PC-9 (cell line): ENCODE measurements around the gene EXD3. TPM values are rescaled to one million over a fixed set of nuclear protein-coding genes. Genes with fewer than 3 reads are reported as not detected.
"Not testable (repeated sequence)": the region's sequence is repeated elsewhere in the genome, so short reads cannot be mapped to it uniquely, and the experiment has no call there.

Source experiments
- BruUV-seq: library from RNA; stranded (reverse); fragments of 400-500 nt; replicated peaks from 2 replicates; lab custom pipeline; 2021; lab: Mats Ljungman, UMichigan
- CTCF ChIA-PET: fragments of 300-600 bp; sonication (Branson Sonifier 250); formaldehyde crosslinking; loops from one replicate; lab custom pipeline; 2022; ENCODE audit warnings: antibody characterized with exemption; lab: Charles Lee
- POLR2A ChIA-PET: fragments of 300-600 bp; sonication (Branson Sonifier 250); formaldehyde crosslinking; loops from one replicate; lab custom pipeline; 2022; ENCODE audit warnings: antibody characterized with exemption; ENCODE audit not compliant: unreplicated experiment; lab: Charles Lee
- DNase-seq, 2 experiments: peaks; one replicate each; pipeline versions ENCODE4 v3.0.0 to v3.0.0-alpha.2; 2015 to 2022; ENCODE audit warnings: mixed read lengths in 1 of 2
- H2AFZ ChIP-seq: fragments of 200-600 bp; sonication (generic); 2 replicates; pipeline ENCODE4 v1.8.1; 2017; ENCODE audit warnings: antibody characterized with exemption
- H3F3A ChIP-seq: fragments of 200-600 bp; sonication (generic); 2 replicates; pipeline ENCODE4 v1.8.1; 2017; ENCODE audit warnings: antibody characterized with exemption, mild to moderate bottlenecking, low read depth; ENCODE audit not compliant: insufficient read depth
- H3K27ac ChIP-seq: fragments of 200-600 bp; sonication (generic); 2 replicates; pipeline ENCODE4 v1.6.1; 2016; ENCODE audit warnings: mixed run types
- H3K27me3 ChIP-seq: fragments of 200-600 bp; sonication (generic); 2 replicates; pipeline ENCODE4 v1.6.1; 2016; ENCODE audit warnings: low read depth, mixed run types; ENCODE audit not compliant: insufficient read depth
- H3K36me3 ChIP-seq: fragments of 200-600 bp; sonication (generic); 2 replicates; pipeline ENCODE4 v1.6.1; 2016; ENCODE audit warnings: low read depth, mixed run types
- H3K4me1 ChIP-seq: fragments of 200-600 bp; sonication (generic); replicated peaks from 2 replicates; pipeline ENCODE4 v1.6.1; 2016; ENCODE audit warnings: mixed run types; ENCODE audit not compliant: insufficient read depth
- H3K4me2 ChIP-seq: fragments of 200-600 bp; sonication (generic); 2 replicates; pipeline ENCODE4 v1.6.1; 2017; ENCODE audit warnings: mixed run types
- H3K4me3 ChIP-seq: fragments of 200-600 bp; sonication (generic); 2 replicates; pipeline ENCODE4 v1.6.1; 2016; ENCODE audit warnings: mixed run types
- H3K79me2 ChIP-seq: fragments of 200-600 bp; sonication (generic); 2 replicates; pipeline ENCODE4 v1.6.1; 2017; ENCODE audit warnings: low read depth, mixed run types
- H3K9me2 ChIP-seq: fragments of 200-600 bp; sonication (generic); 2 replicates; pipeline ENCODE4 v1.8.1; 2017; ENCODE audit warnings: mild to moderate bottlenecking; ENCODE audit not compliant: insufficient read depth
- H3K9me3 ChIP-seq: fragments of 200-600 bp; sonication (generic); 2 replicates; pipeline ENCODE4 v1.8.1; 2016; ENCODE audit warnings: low read depth; ENCODE audit not compliant: insufficient read depth
- H4K20me1 ChIP-seq: fragments of 200-600 bp; sonication (generic); 2 replicates; pipeline ENCODE4 v1.8.1; 2017; ENCODE audit not compliant: insufficient read depth
- EZH2 ChIP-seq: fragments of 200-600 bp; sonication (generic); IDR thresholded peaks from 2 replicates; pipeline ENCODE4 v1.8.0; 2017; ENCODE audit warnings: antibody characterized with exemption, low read depth
- intact Hi-C: fragments of 100-400 bp; cut with micrococcal nuclease; formaldehyde crosslinking; loops from one replicate; pipeline ENCODE4 v1.10.0; 2022; ENCODE audit not compliant: unreplicated experiment
- total RNA-seq: library from RNA; stranded (reverse); gene quantifications from 2 replicates; pipeline ENCODE4 v1.2.3, GENCODE V29; 2021
- TF ChIP-seq, protein P1 (sequence below): fragments of 200-600 bp; sonication (generic); conservative IDR thresholded peaks from 2 replicates; pipeline ENCODE4 v1.6.1; 2017; ENCODE audit warnings: mixed run types, antibody characterized with exemption, mild to moderate bottlenecking, moderate library complexity

EXD3 gene
- total RNA-seq, 1 experiment from 2014 or later: 23.7 TPM

DNA sequence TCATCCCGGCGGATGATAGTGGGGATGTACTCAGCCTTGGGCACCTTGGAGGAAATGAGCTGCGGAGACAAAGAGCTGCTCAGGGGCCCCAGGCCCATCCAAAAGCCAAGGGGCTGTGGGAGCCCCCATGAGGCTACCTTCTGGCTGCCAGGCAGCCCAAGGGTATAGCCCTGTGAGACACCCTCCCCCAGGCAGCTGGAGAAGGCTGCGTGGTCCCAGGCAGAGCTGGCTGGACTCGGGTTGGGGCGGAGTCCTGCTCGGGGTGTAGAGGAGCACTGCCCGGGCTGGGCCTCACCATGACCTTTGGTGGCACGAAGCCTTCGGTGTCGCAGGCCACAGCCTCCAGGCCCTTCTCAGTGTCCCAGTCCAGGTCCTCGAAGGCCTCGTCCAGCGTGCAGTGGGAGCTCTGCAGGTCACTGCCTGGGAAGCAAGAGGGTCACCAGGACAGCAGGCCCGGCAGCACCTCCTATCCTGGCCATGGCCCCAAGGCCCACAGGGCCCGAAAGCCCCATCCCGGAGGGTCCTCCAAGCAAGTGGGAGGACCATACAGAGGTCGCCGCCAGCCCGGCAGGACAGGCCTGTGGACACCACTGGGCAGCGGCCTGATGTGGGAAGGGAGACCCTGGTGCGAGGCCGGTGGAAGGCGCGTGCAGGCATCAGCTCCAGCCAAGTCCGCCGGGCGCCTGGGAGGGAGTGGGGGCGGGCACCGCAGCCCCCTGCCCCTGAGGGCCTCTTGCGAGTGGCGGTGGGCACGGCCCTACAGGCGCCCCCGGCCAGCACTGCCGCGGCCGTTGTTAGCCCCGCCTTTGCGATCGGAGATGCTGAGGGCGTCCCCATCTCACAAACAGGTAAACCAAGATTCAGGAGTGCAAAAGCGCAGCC, 30.0 kb upstream of the EXD3 start:
- POLR2A ChIA-PET: interaction anchor here (0.6 kb wide), 1 partner anchor 193 kb away, joined by 7 read pairs; no protein-coding TSS in a partner anchor
- Histone ChIP-seq H4K20me1 (no peaks in the 10 kb centered on the region), H3K79me2 (0 out of 2 replicates have a peak, but pooled peaks cover 2% of the 10 kb centered on the region), H3F3A (peaks cover 9% of the 10 kb centered on the region; the same call in 1 of the 2 replicates), H3K4me1 (no peaks in the 10 kb centered on the region), H3K27ac (no peak overlapping the region), H2AFZ (no peak overlapping the region), H3K9me2 (no peaks in the 10 kb centered on the region), H3K36me3 (peaks cover 3% of the 10 kb centered on the region; the same call in 1 of the 2 replicates), H3K4me2 (no peak overlapping the region), H3K4me3 (no peak overlapping the region), H3K27me3 (no peaks in the 10 kb centered on the region), H3K9me3 (no peaks in the 10 kb centered on the region)
- no peak for DNase-seq
- no TSS peak for BruUV-seq
- TF ChIP-seq, protein P1, sequence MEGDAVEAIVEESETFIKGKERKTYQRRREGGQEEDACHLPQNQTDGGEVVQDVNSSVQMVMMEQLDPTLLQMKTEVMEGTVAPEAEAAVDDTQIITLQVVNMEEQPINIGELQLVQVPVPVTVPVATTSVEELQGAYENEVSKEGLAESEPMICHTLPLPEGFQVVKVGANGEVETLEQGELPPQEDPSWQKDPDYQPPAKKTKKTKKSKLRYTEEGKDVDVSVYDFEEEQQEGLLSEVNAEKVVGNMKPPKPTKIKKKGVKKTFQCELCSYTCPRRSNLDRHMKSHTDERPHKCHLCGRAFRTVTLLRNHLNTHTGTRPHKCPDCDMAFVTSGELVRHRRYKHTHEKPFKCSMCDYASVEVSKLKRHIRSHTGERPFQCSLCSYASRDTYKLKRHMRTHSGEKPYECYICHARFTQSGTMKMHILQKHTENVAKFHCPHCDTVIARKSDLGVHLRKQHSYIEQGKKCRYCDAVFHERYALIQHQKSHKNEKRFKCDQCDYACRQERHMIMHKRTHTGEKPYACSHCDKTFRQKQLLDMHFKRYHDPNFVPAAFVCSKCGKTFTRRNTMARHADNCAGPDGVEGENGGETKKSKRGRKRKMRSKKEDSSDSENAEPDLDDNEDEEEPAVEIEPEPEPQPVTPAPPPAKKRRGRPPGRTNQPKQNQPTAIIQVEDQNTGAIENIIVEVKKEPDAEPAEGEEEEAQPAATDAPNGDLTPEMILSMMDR: no peak
- TF ChIP-seq EZH2: no peak
- intact Hi-C loops: no loop called here
- CTCF ChIA-PET: interaction anchor here (0.6 kb wide), 1 partner anchor 99 kb away, joined by 16 read pairs; the partner anchor contains the start of gene MRPL41

DNA sequence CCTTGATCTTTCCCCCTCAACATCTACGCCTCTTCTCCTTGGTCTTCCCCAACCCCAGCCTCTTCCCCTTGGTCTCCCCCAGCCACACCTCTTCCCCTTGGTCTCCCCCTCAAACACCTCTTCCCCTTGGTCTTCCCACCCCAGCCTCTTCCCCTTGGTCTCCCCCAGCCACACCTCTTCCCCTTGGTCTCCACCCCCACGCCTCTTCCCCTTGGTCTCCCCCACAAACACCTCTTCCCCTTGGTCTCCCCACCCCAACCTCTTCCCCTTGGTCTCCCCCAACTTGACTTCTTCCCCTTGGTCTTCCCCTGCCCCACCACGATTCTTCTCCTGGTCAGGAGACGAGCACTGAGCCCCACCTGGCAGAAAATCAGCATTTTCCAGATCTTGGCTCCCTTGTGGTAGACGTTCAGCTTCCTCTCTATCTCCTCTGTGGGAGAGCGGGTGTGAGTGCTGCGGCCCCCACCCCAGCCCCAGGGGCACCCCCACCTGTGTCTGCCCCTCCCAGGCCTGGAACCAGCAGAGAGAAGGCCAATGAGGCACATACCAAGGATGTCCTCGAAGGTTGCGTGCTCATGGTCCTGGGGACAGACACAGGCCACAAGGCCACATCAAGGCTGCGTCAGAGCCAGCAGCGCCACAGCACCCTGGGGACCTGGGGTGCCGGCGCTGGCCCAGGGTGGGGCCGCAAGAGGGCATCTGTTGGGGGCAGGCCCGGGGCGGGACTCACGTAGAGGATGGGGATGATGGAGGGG, 29.2 kb upstream of the EXD3 start:
- BruUV-seq: no TSS peak
- Histone ChIP-seq H3K9me2 (no peaks in the 10 kb centered on the region), H2AFZ (no peak overlapping the region), H3K27me3 (no peaks in the 10 kb centered on the region), H4K20me1 (no peaks in the 10 kb centered on the region), H3K4me3 (no peak overlapping the region), H3K27ac (no peak overlapping the region), H3K9me3 (no peaks in the 10 kb centered on the region), H3K4me2 (no peak overlapping the region), H3K4me1 (no peaks in the 10 kb centered on the region), H3K79me2 (no peaks in the 10 kb centered on the region), H3F3A (peaks cover 9% of the 10 kb centered on the region; the same call in 1 of the 2 replicates), H3K36me3 (peaks cover 3% of the 10 kb centered on the region; the same call in 1 of the 2 replicates)
- intact Hi-C loops: no loop called here
- POLR2A ChIA-PET: no interaction called here
- DNase-seq: no peak
- TF ChIP-seq, protein P1: no peak
- TF ChIP-seq EZH2: no peak
- CTCF ChIA-PET: no interaction called here

DNA sequence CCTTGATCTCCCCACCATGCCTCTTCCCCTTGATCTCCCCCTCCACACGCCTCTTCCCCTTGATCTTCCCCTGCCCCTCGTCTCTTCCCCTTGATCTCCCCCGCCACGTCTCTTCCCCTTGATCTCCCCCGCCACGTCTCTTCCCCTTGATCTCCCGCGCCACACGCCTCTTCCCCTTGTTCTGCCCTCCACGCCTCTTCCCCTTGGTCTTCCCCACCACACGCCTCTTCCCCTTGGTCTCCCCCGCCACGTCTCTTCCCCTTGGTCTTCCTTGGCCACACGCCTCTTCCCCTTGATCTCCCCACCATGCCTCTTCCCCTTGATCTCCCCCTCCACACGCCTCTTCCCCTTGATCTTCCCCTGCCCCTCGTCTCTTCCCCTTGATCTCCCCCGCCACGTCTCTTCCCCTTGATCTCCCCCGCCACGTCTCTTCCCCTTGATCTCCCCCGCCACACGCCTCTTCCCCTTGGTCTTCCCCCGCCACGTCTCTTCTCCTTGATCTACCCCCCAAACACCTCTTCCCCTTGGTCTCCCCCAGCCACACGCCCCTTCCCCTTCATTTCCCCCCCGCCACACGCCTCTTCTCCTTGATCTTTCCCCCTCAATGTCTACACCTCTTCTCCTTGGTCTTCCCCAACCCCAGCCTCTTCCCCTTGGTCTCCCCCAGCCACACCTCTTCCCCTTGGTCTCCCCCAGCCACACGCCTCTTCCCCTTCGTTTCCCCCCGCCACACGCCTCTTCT, 28.5 kb upstream of the EXD3 start:
- H3K79me2 ChIP-seq, BruUV-seq, H3K9me2 ChIP-seq, POLR2A ChIA-PET, H4K20me1 ChIP-seq, intact Hi-C loops, H3K4me1 ChIP-seq, H3F3A ChIP-seq, DNase-seq, CTCF ChIA-PET, H2AFZ ChIP-seq, H3K36me3 ChIP-seq, H3K27me3 ChIP-seq, H3K9me3 ChIP-seq, H3K4me3 ChIP-seq, H3K4me2 ChIP-seq, H3K27ac ChIP-seq: not testable (repeated sequence)

DNA sequence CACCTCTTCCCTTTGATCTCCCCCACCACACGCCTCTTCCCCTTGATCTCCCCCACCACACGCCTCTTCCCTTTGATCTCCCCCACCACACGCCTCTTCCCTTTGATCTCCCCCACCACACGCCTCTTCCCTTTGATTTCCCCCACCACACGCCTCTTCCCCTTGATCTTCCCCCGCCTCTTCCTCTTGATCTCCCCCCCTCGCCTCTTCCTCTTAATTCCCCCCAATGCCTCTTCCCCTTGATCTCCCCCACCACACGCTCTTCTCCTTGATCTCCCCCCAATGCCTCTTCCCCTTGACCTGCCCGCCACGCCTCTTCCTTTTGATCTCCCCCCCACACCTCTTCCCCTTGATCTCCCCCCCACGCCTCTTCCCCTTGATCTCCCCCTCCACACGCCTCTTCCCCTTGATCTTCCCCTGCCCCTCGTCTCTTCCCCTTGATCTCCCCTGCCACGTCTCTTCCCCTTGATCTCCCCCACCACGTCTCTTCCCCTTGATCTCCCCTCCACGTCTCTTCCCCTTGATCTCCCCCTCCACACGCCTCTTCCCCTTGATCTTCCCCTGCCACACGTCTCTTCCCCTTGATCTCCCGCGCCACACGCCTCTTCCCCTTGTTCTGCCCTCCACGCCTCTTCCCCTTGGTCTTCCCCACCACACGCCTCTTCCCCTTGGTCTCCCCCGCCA, 27.7 kb upstream of the EXD3 start:
- H3K9me3 ChIP-seq, DNase-seq, intact Hi-C loops, H4K20me1 ChIP-seq, H3K27ac ChIP-seq, H3K27me3 ChIP-seq, H3K9me2 ChIP-seq, BruUV-seq, H3K4me1 ChIP-seq, H3K4me2 ChIP-seq, H3K36me3 ChIP-seq, H3K79me2 ChIP-seq, H2AFZ ChIP-seq, CTCF ChIA-PET, POLR2A ChIA-PET, H3K4me3 ChIP-seq: not testable (repeated sequence)
- peaks cover 15% of the 10 kb centered on the region for H3F3A ChIP-seq
